Tibial nerve (tissue), 4 donors: ENCODE data around the gene TLE7. TPM values are rescaled to one million over a fixed set of nuclear protein-coding genes. Genes with fewer than 3 reads are reported as not detected.

Experiments used
- DNase-seq, 2 donors: peaks; one replicate each; pipeline ENCODE4 v3.0.0-alpha.2; 2019; ENCODE audit warnings: low spot score in 2 of 2
- H3K27ac ChIP-seq, 4 donors: fragments of 200-600 bp; sonication (generic) in 3 of 4; one replicate each; pipeline ENCODE4 v1.5.1; 2017 to 2019; ENCODE audit warnings: mild to moderate bottlenecking in 1 of 4
- H3K27me3 ChIP-seq, 2 donors: fragments of 200-600 bp; sonication (generic) in 1 of 2; one replicate each; pipeline versions ENCODE4 v1.5.1 to v1.6.0; 2017 to 2019
- H3K36me3 ChIP-seq, 3 donors: fragments of 200-600 bp; sonication (generic); one replicate each; pipeline ENCODE4 v1.5.1; 2018 to 2019
- H3K4me1 ChIP-seq, 4 donors: fragments of 200-600 bp; sonication (generic) in 3 of 4; one replicate each; pipeline ENCODE4 v1.5.1; 2017 to 2019
- H3K4me3 ChIP-seq, 4 donors: fragments of 200-600 bp; sonication (generic) in 3 of 4; one replicate each; pipeline ENCODE4 v1.5.1; 2017 to 2019; ENCODE audit warnings: mild to moderate bottlenecking in 1 of 4, moderate library complexity in 1 of 4
- H3K9me3 ChIP-seq, 4 donors: fragments of 200-600 bp; sonication (generic) in 3 of 4; one replicate each; pipeline ENCODE4 v1.5.1; 2017 to 2019
- EP300 ChIP-seq, 2 donors: sonication (generic); formaldehyde crosslinking; IDR thresholded peaks; one replicate each; pipeline ENCODE4 v1.6.1; 2017; ENCODE audit warnings: antibody characterized with exemption in 2 of 2, mild to moderate bottlenecking in 1 of 2
- POLR2A ChIP-seq, 2 donors: fragments of 450-650 bp; IDR thresholded peaks; one replicate each; pipeline ENCODE4 v1.6.1; 2017; ENCODE audit warnings: antibody characterized with exemption in 2 of 2, mild to moderate bottlenecking in 2 of 2, moderate library complexity in 2 of 2
- WGBS, 2 donors: methylation state at CpG; one replicate each; pipeline ENCODE4 v1.1.5; 2018; 5-methylcytosine and 5-hydroxymethylcytosine counted together
- total RNA-seq, 4 donors: library from RNA; depleted of rRNA; stranded (reverse); fragments of >200 nt; gene quantifications; one replicate each; pipeline ENCODE4 v1.1.0, GENCODE V29; 2016
- TF ChIP-seq, protein P1 (sequence below), 5 experiments: fragments of 200-600 bp in 3 of 5; fragments of 450-650 bp in 2 of 5; sonication (generic) in 3 of 5; IDR thresholded peaks; one replicate each; pipeline ENCODE4 v1.5.1; 2016 to 2019; ENCODE audit warnings: antibody characterized with exemption in 5 of 5, mild to moderate bottlenecking in 3 of 5, moderate library complexity in 2 of 5

TLE7 gene
- total RNA-seq, 4 donors from 2014 or later, result not detected

DNA sequence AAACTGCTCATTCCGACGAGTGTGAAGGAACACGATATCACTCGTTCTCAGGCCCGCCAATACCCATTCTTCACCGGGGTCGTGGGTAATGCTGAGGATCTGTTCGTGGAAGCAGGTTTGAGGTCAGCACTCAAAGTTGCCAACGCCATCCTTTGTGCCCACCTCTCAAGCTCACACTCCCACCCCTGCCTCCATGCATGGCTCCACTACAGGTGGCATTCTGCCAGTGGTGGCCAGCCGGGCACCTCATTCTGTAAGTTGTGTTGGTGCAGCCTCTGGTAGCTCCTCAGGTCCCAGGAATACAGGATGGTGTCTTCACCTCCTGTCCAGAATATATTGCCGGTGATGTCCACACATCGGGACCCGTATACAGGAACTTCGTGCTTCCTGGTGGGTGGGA, 10.7 kb downstream of the TLE7 start:
- Histone ChIP-seq H3K36me3 (no peaks in the 10 kb centered on the region), H3K27me3 (peaks cover 0 to 3% of the 10 kb centered on the region in 2 donors), H3K4me1 (no peaks in the 10 kb centered on the region), H3K9me3 (peaks cover 0 to 10% (median 0%) of the 10 kb centered on the region in 4 donors), H3K27ac (no peak overlapping the region), H3K4me3 (no peak overlapping the region)
- 90 to 91% methylated on average over 14 of the region's 14 CpGs for WGBS, 2 donors
- TF ChIP-seq, protein P1, sequence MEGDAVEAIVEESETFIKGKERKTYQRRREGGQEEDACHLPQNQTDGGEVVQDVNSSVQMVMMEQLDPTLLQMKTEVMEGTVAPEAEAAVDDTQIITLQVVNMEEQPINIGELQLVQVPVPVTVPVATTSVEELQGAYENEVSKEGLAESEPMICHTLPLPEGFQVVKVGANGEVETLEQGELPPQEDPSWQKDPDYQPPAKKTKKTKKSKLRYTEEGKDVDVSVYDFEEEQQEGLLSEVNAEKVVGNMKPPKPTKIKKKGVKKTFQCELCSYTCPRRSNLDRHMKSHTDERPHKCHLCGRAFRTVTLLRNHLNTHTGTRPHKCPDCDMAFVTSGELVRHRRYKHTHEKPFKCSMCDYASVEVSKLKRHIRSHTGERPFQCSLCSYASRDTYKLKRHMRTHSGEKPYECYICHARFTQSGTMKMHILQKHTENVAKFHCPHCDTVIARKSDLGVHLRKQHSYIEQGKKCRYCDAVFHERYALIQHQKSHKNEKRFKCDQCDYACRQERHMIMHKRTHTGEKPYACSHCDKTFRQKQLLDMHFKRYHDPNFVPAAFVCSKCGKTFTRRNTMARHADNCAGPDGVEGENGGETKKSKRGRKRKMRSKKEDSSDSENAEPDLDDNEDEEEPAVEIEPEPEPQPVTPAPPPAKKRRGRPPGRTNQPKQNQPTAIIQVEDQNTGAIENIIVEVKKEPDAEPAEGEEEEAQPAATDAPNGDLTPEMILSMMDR (IDR thresholded peaks at IDR 0.05), result no peak
- DNase-seq, result no peak

DNA sequence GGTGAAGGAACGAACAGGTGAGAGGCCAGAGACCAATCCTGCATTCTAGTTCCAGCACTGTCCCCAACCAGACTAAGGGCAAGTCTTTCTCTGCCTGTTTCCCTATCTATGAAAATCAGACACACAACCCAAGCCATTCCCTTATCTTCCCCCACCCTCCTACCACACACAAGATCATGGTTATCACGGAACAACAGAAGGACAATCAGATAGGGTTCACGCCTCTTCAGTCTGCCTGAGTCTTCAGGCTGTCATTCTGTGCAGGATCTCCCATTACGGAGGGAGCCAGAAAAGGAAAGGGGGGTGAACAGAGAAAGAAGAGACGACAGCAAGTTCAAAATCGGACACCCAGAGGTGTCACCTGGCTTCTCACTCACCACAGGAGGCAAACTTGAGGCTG, 11.1 kb downstream of the TLE7 start:
- Histone ChIP-seq H3K27me3 (peaks cover 0 to 7% of the 10 kb centered on the region in 2 donors), H3K9me3 (peaks cover 0 to 10% (median 0%) of the 10 kb centered on the region in 4 donors), H3K36me3 (no peaks in the 10 kb centered on the region), H3K27ac (no peak overlapping the region), H3K4me1 (peaks cover 0 to 4% (median 0%) of the 10 kb centered on the region in 4 donors), H3K4me3 (no peak overlapping the region)
- DNase-seq, result no peak
- TF ChIP-seq, protein P1 (IDR thresholded peaks at IDR 0.05), result no peak
- TF ChIP-seq EP300 (IDR thresholded peaks at IDR 0.05) (no peak), POLR2A (IDR thresholded peaks at IDR 0.05) (no peak)
- WGBS, 2 donors, result 68 to 82% methylated on average over 6 of the region's 6 CpGs

DNA sequence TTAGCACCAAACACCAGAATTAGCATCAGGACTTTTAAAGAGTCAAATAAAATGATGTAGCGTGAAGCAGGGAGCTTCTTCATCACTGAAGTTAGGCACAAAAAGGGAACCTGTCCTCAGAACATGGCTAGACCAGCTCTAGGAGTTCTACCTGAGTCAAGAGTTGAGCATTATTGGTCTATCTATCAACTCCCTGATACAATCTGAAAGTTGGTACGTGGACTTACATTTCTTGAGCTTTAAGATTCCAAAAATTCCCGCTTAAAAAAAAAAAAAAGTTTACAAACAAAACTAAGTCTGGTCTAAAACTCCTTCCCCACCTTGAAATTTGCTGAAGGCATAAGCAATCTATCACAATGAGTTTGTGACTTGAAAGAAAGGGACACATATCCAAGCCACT, 12.3 kb downstream of the TLE7 start:
- peaks cover 0 to 13% of the 10 kb centered on the region in 2 donors for H3K27me3 ChIP-seq
- peaks cover 0 to 10% (median 0%) of the 10 kb centered on the region in 4 donors for H3K9me3 ChIP-seq
- TF ChIP-seq, protein P1 (IDR thresholded peaks at IDR 0.05), result no peak
- TF ChIP-seq POLR2A (IDR thresholded peaks at IDR 0.05) (no peak), EP300 (IDR thresholded peaks at IDR 0.05) (no peak)

DNA sequence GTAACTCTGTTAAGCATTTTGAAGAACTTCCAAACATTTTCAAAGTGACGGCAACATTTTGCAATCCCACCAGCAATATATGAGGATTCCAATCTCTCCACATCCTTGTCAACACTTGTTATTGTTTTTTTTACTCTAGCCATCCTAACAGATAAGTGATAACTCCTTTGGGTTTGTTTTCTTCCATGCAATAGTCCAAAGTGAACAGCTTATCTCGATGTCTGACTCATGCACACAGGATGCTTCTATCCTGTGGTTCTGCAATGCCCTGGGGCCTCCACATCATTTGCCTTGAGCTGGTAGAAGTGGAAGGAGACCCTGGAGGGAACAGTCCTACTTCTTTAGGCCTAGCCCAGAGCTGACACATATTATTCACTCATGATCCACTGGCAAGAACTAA, 13.0 kb downstream of the TLE7 start:
- Histone ChIP-seq H3K4me3 (no peak overlapping the region), H3K4me1 (peaks cover 0 to 5% (median 0%) of the 10 kb centered on the region in 4 donors), H3K36me3 (no peaks in the 10 kb centered on the region), H3K27ac (no peak overlapping the region), H3K9me3 (peaks cover 0 to 10% (median 0%) of the 10 kb centered on the region in 4 donors), H3K27me3 (peaks cover 0 to 13% of the 10 kb centered on the region in 2 donors)
- no peak for DNase-seq
- WGBS, 2 donors, result 90 to 98% methylated on average over 2 of the region's 2 CpGs
- TF ChIP-seq, protein P1 (IDR thresholded peaks at IDR 0.05), result no peak
- TF ChIP-seq EP300 (IDR thresholded peaks at IDR 0.05) (no peak), POLR2A (IDR thresholded peaks at IDR 0.05) (no peak)

More for the DNA sequence above, 12.3 kb downstream of the TLE7 start:
- Histone ChIP-seq H3K4me3 (no peak overlapping the region), H3K4me1 (peaks cover 0 to 5% (median 0%) of the 10 kb centered on the region in 4 donors), H3K36me3 (no peaks in the 10 kb centered on the region), H3K27ac (no peak overlapping the region)
- 79 to 89% methylated on average over 3 of the region's 3 CpGs for WGBS, 2 donors
- DNase-seq, result no peak

DNA sequence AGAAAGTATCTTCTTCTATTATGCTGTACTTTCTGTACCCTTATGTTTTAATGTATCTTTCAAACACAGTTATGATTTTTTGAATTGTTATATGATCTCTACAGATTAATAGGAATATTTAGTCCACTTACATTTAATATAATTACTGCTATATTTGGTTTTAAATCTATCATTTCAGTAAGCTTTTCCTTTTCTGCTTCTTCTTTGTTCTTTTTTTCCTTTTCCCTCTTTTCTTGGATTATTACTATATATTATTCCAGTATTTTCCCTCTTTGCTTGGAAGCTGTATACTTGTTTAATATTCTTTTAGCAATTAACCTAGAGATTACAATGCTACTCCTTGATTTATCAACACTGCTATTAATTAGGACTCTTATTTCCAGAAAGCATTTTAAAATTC, 13.5 kb downstream of the TLE7 start:
- Histone ChIP-seq H3K4me3 (no peak overlapping the region), H3K36me3 (no peaks in the 10 kb centered on the region), H3K27ac (no peak overlapping the region), H3K4me1 (peaks cover 0 to 5% (median 0%) of the 10 kb centered on the region in 4 donors), H3K27me3 (peaks cover 0 to 13% of the 10 kb centered on the region in 2 donors), H3K9me3 (peaks cover 0 to 10% (median 0%) of the 10 kb centered on the region in 4 donors)
- TF ChIP-seq POLR2A (IDR thresholded peaks at IDR 0.05) (no peak), EP300 (IDR thresholded peaks at IDR 0.05) (no peak)
- DNase-seq, result no peak
